GM12864 (cell line): ENCODE data around the gene GUCD1.
"Not testable (repeated sequence)": the region's sequence is repeated elsewhere in the genome, so short reads cannot be mapped to it uniquely, and the experiment has no call there.

Source experiments
- DNase-seq: peaks from one replicate; pipeline ENCODE4 v3.0.0-alpha.2; 2011; ENCODE audit warnings: low read depth
- H3K4me3 ChIP-seq: 2 replicates; pipeline ENCODE4 v1.5.1; 2011; ENCODE audit warnings: mild to moderate bottlenecking, low read depth, low read length, control low read depth
- CTCF ChIP-seq: IDR thresholded peaks from 2 replicates; pipeline ENCODE4 v1.5.1; 2011; ENCODE audit warnings: low read depth, mild to moderate bottlenecking, moderate library complexity, low read length, control low read depth, inconsistent platforms; ENCODE audit errors: missing control alignments

GUCD1 gene

GRCh38 chr22:24535348-24535747 lies 19.6 kb downstream of the GUCD1 start:
- no peak for DNase-seq
- no peak overlapping the region for H3K4me3 ChIP-seq
- no peak for TF ChIP-seq CTCF

GRCh38 chr22:24532075-24532474 lies 22.9 kb downstream of the GUCD1 start:
- H3K4me3 ChIP-seq: no peak overlapping the region
- TF ChIP-seq CTCF: no peak
- DNase-seq: no peak

GRCh38 chr22:24530968-24531367 lies 24.0 kb downstream of the GUCD1 start:
- DNase-seq, H3K4me3 ChIP-seq: not testable (repeated sequence)

GRCh38 chr22:24529898-24530297 lies 25.0 kb downstream of the GUCD1 start:
- DNase-seq: no peak
- TF ChIP-seq CTCF: no peak
- H3K4me3 ChIP-seq: no peak overlapping the region

- DNase-seq: no peak
- no peak for TF ChIP-seq CTCF
- no peak overlapping the region for H3K4me3 ChIP-seq
Observed at GRCh38 chr22:24526191-24526590, 28.7 kb downstream of the GUCD1 start.

- no peak overlapping the region for H3K4me3 ChIP-seq
- TF ChIP-seq CTCF: peak; percentile 93
- peak; percentile 76 for DNase-seq
Observed at GRCh38 chr22:24525416-24526037, 29.4 kb downstream of the GUCD1 start.

GRCh38 chr22:24523873-24524272 lies 31.1 kb downstream of the GUCD1 start:
- DNase-seq: no peak
- TF ChIP-seq CTCF: no peak
- no peak overlapping the region for H3K4me3 ChIP-seq

GRCh38 chr22:24521791-24522245 lies 33.1 kb downstream of the GUCD1 start:
- TF ChIP-seq CTCF: peak; percentile 68
- H3K4me3 ChIP-seq: no peak overlapping the region
- DNase-seq: peak; percentile 48
